ENCODE results near the gene TBC1D5.

DNA sequence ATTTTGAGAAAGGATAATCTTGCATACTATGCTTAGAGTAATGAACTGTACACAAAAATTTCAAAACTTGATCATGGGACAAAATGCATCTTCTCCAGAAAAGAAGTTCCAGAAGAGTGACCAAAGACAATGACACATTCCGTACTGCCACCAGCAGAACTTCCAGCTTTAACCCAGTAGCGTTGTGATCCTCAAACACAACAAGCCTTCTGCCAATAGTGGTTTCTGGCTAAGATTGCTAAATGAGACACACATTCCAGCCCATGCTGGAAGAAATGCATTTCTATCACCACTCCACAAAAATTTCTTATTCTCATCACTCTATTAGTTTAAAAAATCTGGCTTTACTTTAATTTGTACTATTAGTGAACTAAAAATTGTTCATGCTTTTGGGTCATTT lies 334.9 kb downstream of the TBC1D5 start:
- TF ChIP-seq, protein P1, sequence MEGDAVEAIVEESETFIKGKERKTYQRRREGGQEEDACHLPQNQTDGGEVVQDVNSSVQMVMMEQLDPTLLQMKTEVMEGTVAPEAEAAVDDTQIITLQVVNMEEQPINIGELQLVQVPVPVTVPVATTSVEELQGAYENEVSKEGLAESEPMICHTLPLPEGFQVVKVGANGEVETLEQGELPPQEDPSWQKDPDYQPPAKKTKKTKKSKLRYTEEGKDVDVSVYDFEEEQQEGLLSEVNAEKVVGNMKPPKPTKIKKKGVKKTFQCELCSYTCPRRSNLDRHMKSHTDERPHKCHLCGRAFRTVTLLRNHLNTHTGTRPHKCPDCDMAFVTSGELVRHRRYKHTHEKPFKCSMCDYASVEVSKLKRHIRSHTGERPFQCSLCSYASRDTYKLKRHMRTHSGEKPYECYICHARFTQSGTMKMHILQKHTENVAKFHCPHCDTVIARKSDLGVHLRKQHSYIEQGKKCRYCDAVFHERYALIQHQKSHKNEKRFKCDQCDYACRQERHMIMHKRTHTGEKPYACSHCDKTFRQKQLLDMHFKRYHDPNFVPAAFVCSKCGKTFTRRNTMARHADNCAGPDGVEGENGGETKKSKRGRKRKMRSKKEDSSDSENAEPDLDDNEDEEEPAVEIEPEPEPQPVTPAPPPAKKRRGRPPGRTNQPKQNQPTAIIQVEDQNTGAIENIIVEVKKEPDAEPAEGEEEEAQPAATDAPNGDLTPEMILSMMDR (IDR thresholded peaks at IDR 0.05) = no peak
- TF ChIP-seq EZH2 (IDR thresholded peaks at IDR 0.05; ENCODE audit: borderline replicate concordance, insufficient read depth, low read depth, low read length, poor library complexity, severe bottlenecking) = no peak

Measured in B cell (primary cell).